IPS-15b (cell line): ENCODE data around the gene SLC12A4.
A peak's percentile ranks its signal among the peaks of the same experiment; 100 is the strongest.

Experiments used
- H3K27me3 ChIP-seq: one replicate; pipeline ENCODE4 v1.6.1; 2013; ENCODE audit warnings: low read length; ENCODE audit not compliant: control insufficient read depth, insufficient read depth
- H3K36me3 ChIP-seq: one replicate; pipeline ENCODE4 v1.6.1; 2013; ENCODE audit warnings: low read length; ENCODE audit not compliant: control insufficient read depth, insufficient read depth
- H3K4me1 ChIP-seq: one replicate; pipeline ENCODE4 v1.6.1; 2013; ENCODE audit warnings: mild to moderate bottlenecking, low read length; ENCODE audit not compliant: control insufficient read depth, insufficient read depth
- H3K4me3 ChIP-seq: one replicate; pipeline ENCODE4 v1.5.1; 2013; ENCODE audit warnings: low read depth, low read length
- H3K9ac ChIP-seq: one replicate; pipeline ENCODE4 v1.6.1; 2013; ENCODE audit warnings: low read depth, mild to moderate bottlenecking, low read length
- H3K9me3 ChIP-seq: one replicate; pipeline ENCODE4 v1.6.1; 2013; ENCODE audit warnings: mild to moderate bottlenecking, low read length; ENCODE audit not compliant: control insufficient read depth, insufficient read depth

Gene SLC12A4

DNA sequence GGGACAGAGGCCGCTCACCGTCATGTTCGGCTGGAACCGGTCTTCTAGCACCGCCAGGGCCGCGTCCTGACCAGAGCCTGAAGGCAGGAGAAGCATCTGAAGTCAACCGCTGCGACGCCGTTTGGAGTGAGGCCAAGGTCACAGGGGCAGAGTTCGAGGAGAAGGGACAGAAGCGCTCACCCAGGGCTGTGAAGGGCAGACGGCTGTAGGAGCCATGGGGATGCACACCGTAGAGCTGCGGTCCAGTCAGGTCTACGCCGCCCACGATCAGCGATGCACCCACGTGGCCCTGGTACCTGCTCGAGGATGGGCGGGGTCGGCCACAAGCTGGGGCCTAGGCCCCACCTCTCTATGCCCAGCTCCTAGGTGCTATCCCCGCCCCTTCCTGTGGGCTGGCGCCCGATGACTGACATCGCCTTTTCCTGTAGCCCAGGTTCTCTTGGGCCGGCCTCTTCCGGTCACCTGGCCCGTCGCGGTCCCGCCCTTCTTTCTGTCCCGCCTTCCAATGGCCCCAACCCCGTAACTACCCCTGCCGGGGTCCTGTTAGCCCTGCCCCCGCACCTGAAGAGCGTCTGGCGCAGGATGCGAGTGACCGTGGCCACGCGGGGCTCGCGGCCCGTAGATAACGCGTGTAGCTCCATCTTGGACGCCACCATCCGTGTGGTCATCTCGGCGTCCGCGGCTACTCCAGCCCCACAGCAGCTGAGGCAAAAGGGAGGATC is 32.9 kb downstream of the SLC12A4 start:
- Histone ChIP-seq H3K9me3 (no peaks in the 10 kb centered on the region), H3K9ac (peak overlapping the region; percentile 97), H3K27me3 (no peaks in the 10 kb centered on the region), H3K4me1 (peaks cover 8% of the 10 kb centered on the region), H3K4me3 (peak overlapping the region; percentile 99), H3K36me3 (peaks cover 11% of the 10 kb centered on the region)

DNA sequence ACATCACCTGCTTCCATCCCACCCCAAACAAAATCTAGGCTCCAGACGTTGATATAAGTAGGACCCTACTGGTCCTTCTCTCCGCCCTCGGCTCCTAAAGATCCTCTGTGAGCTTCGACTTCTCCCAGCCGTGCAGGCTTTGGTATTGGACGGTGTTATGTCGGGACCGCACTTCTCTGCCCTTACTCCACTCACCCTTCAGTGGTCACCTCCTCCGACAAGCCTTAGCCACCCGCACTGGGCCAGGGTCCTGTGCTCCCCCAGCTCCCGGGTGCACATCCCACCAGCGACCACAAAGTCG is 33.4 kb downstream of the SLC12A4 start:
- H3K27me3 ChIP-seq: no peaks in the 10 kb centered on the region
- peak overlapping the region; percentile 99 for H3K4me3 ChIP-seq
- H3K9ac ChIP-seq: peak overlapping the region; percentile 89
- peaks cover 8% of the 10 kb centered on the region for H3K4me1 ChIP-seq
- no peaks in the 10 kb centered on the region for H3K9me3 ChIP-seq
- H3K36me3 ChIP-seq: peaks cover 16% of the 10 kb centered on the region

DNA sequence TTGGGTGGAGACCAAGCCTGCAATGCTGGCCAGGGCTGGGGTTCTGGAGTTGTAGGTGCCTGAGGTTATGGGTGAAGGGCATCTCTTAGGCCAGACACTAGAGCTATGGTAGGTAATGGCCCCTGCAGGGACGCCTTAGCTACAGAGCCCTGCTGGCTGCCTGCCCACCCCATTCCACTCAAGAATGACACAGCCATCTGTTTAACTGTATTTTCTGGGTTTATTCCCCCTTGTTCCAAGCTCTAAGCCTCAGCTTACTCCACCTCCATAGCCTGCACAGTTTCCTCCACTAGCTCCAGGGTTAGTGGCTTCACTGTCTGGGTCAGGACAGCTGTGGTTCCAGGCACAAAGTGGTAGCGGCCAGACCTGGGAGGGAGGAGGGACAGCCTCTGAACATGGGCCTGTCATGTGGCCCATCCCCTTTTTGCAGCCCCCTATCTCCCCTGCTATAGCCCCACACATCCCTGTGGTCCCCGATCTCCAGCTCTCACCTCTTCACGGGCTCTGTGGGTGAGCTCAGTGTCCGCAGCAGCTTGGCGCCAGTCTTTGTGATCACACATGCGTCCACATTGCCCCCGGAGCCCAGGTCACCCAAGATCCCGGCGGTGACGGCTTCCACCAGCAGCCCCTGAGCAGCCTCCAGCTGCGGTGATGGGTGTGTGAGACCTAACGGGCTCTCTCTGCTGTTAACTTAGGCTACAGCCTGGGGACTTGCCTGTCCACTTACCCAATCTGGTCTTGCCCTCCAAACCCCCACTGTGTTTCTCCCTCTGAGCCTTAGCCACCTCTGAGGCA is 33.9 kb downstream of the SLC12A4 start:
- Histone ChIP-seq H3K27me3 (no peaks in the 10 kb centered on the region), H3K9me3 (no peaks in the 10 kb centered on the region), H3K4me1 (peaks cover 8% of the 10 kb centered on the region), H3K36me3 (peaks cover 18% of the 10 kb centered on the region), H3K9ac (no peak overlapping the region), H3K4me3 (peak overlapping the region; percentile 99)

DNA sequence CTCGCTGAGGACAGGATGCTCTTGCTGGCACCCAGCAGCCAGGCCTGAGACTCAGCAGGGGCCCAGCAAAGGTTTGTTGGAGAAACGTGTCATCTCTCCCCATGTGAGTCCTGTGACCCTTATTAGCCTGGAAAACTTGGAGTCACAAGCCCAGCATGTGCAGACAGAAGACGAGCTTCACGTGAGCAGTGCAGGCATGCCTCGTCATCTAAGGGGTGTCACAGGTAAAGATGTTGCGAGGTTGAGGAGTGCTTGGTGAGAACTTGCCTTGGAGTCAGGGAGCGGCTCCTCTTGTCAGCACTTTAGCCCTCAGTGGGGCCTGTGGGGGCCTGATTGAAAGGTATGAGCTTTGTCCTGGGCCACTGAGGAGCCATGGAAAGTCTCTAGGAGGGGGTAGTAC is 34.6 kb downstream of the SLC12A4 start:
- peak overlapping the region; percentile 26 for H3K9ac ChIP-seq
- no peaks in the 10 kb centered on the region for H3K27me3 ChIP-seq
- H3K4me1 ChIP-seq: peaks cover 8% of the 10 kb centered on the region
- peaks cover 21% of the 10 kb centered on the region for H3K36me3 ChIP-seq
- no peaks in the 10 kb centered on the region for H3K9me3 ChIP-seq
- H3K4me3 ChIP-seq: no peak overlapping the region

DNA sequence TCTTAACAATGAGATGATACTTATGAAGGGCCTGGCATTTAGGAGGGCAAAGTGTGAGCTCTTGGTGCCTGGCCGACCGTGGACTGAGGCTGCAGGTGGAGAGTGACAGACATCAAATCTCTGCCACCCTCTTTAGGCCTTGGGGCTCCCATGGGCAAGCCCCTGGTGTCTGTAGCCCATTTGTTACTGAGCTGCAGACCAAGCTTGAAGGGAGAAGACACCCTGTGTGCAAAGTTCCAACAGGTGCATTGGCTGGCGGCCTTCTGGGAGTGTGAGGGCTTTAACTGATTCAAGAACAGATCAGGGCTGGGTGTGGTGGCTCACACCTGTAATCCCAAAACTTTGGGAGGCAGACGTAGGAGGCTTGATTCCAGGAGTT is 36.0 kb downstream of the SLC12A4 start:
- peaks cover 22% of the 10 kb centered on the region for H3K36me3 ChIP-seq
- H3K9me3 ChIP-seq: no peaks in the 10 kb centered on the region
- H3K4me1 ChIP-seq: peaks cover 8% of the 10 kb centered on the region
- no peak overlapping the region for H3K9ac ChIP-seq
- H3K4me3 ChIP-seq: no peak overlapping the region
- no peaks in the 10 kb centered on the region for H3K27me3 ChIP-seq

DNA sequence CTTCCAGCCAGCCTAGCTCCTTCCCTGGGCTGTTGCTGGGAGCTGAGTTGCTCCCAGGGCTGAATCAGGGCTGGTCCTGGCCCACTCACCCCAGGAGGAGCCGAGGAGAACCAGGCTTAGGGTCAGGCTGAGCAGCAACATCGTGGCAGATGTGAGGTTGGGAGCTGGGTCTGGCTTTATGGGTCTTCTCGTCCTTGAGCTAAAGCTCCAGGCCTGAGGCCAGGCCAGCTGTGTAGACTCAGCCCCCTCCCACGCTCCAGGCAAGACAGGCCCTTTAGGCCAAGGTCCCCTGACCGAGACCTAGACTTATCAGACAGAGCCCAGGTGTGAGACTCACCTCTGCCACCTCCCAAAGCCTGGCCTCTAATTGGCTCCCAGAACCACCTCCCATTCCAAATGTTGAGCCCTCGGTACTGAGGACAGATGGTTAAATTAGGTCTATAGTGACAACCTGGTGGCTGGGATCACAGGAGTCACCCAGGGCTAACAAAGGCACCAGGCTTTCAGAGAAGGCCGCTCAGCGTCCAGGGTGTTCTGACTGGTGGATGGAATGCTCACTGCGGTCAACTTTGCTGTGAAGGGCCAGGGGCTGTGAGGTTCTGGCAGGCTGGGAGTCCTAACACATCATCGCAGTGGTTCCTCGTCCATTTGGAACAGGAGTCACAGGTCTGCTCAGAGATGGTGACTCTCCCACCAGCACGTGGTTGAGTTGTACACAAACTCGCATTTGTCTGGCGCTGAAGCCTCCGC is 36.5 kb downstream of the SLC12A4 start, which contains the start of gene CTRL:
TSS of gene CTRL (minus strand) at position 151 of the 750 bp plus-strand sequence. CDS start at position 141, 10 bp downstream.
- Histone ChIP-seq H3K9ac (no peak within 1 kb of the TSS), H3K36me3 (peaks cover 24% of the 10 kb centered on the region), H3K4me3 (no peak within 1 kb of the TSS), H3K9me3 (no peaks in the 10 kb centered on the region), H3K4me1 (peaks cover 4% of the 10 kb centered on the region), H3K27me3 (no peaks in the 10 kb centered on the region)

DNA sequence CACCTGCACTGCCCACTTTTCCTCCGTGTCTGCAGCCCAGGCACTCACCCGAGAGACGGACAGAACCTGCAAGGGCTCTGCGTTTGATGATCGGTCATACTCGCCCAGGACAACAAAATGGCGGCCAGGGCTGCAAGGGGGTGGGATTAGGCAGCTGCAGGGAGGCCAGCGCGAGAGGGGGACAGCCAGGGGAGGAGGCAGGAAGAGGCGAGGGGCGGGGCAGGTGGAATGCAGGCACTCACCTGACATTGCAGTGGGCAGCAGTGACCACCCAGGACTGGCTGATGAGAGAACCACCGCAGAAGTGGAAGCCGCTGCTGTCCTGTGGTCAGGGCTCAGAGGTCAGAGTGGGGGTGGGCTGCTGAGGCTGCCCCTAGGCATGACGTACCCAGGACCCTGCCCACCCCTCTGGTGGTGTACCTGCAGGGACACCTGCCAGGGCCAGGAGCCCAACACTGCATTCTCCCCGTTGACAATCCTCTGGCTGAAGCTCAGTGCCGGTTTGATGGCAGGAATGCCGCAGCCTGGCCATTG is 37.7 kb downstream of the SLC12A4 start:
- Histone ChIP-seq H3K9me3 (no peaks in the 10 kb centered on the region), H3K4me3 (no peak overlapping the region), H3K9ac (no peak overlapping the region), H3K27me3 (no peaks in the 10 kb centered on the region), H3K36me3 (peaks cover 21% of the 10 kb centered on the region), H3K4me1 (peaks cover 4% of the 10 kb centered on the region)

DNA sequence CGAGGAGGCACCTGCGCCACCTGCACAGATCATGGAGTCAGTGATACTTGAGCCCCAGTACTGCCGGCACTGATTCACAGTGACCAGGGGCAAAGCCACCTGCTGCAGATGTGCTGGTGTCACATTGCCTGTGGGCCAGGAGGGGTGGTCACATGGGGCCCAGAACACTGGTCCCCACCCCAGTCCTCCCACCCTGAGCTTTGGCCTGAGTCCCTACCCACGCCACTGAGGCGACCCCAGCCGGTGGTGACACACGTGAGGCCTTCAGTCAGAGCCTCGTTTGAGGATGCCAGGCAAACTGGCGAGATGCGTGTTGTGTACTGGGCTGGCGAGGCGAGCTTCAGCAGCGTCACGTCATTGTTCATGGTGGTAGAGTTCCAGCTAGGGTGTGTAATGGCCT is 38.2 kb downstream of the SLC12A4 start:
- no peaks in the 10 kb centered on the region for H3K9me3 ChIP-seq
- peaks cover 21% of the 10 kb centered on the region for H3K36me3 ChIP-seq
- H3K4me3 ChIP-seq: no peak overlapping the region
- no peaks in the 10 kb centered on the region for H3K27me3 ChIP-seq
- H3K9ac ChIP-seq: no peak overlapping the region
- H3K4me1 ChIP-seq: peaks cover 4% of the 10 kb centered on the region

DNA sequence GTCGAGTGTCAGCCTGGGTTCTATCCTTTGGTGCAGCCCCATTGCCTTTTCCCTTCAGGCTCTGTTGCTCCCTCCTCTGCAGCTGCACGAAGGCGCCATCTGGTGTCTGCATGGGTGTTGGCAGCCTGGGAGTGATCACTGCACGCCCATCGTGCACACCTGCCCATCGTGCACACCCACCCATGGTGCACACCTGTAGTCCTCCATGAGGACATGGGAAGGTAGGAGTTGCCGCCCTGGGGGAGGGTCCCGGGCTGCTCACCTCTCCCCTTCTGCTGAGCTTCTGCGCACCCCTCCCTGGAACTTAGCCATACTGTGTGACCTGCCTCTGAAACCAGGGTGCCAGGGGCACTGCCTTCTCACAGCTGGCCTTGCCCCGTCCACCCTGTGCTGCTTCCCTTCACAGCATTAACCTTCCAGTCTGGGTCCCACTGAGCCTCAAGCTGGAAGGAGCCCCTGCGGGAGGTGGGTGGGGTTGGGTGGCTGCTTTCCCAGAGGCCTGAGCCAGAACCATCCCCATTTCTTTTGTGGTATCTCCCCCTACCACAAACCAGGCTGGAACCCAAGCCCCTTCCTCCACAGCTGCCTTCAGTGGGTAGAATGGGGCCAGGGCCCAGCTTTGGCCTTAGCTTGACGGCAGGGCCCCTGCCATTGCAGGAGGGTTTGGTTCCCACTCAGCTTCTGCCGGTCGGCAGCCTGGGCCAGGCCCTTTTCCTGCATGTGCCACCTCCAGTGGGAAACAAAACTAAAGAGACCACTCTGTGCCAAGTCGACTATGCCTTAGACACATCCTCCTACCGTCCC is 39.7 kb downstream of the SLC12A4 start:
- peaks cover 24% of the 10 kb centered on the region for H3K36me3 ChIP-seq
- no peak overlapping the region for H3K4me3 ChIP-seq
- H3K9ac ChIP-seq: no peak overlapping the region
- H3K27me3 ChIP-seq: no peaks in the 10 kb centered on the region
- no peaks in the 10 kb centered on the region for H3K4me1 ChIP-seq
- H3K9me3 ChIP-seq: no peaks in the 10 kb centered on the region

DNA sequence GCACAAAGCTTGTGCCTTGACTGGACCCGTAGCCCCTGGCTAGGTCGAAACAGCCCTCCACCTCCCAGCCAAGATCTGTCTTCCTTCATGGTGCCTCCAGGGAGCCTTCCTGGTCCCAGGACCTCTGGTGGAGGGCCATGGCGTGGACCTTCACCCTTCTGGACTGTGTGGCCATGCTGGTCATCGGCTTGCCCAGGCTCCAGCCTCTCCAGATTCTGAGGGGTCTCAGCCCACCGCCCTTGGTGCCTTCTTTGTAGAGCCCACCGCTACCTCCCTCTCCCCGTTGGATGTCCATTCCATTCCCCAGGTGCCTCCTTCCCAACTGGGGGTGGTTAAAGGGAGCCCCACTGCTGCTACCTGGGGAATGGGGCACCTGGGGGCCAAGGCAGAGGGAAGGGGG is 40.3 kb downstream of the SLC12A4 start:
- Histone ChIP-seq H3K36me3 (peaks cover 24% of the 10 kb centered on the region), H3K9ac (no peak overlapping the region), H3K9me3 (no peaks in the 10 kb centered on the region), H3K4me3 (no peak overlapping the region), H3K27me3 (no peaks in the 10 kb centered on the region), H3K4me1 (no peaks in the 10 kb centered on the region)
